ENCODE results near the gene TNIP2.
"Not testable (repeated sequence)": the region's sequence is repeated elsewhere in the genome, so short reads cannot be mapped to it uniquely, and the experiment has no call there.

The TNIP2 gene

GRCh38 chr4:2767705-2768074 is 11.6 kb upstream of the TNIP2 start:
- DNase-seq, result no peak

GRCh38 chr4:2767046-2767704 is 11.0 kb upstream of the TNIP2 start:
- no peak for DNase-seq

- no peak for DNase-seq
Measured at GRCh38 chr4:2765832-2766526, 9.8 kb upstream of the TNIP2 start.

GRCh38 chr4:2763511-2763967 is 7.4 kb upstream of the TNIP2 start:
- DNase-seq, result peak in 1 of 3 donors; percentile 20

- not testable (repeated sequence) for DNase-seq
Measured at GRCh38 chr4:2762486-2763370, 6.6 kb upstream of the TNIP2 start.

GRCh38 chr4:2762048-2762447 is 5.9 kb upstream of the TNIP2 start:
- DNase-seq, result no peak

- peak; percentile 33 to 47 (median 45) for DNase-seq
Measured at GRCh38 chr4:2761035-2761923, 5.1 kb upstream of the TNIP2 start.

- no peak for DNase-seq
Measured at GRCh38 chr4:2757426-2757825, 1.3 kb upstream of the TNIP2 start.

- no peak for DNase-seq
Measured at GRCh38 chr4:2756691-2757350, 685 bp upstream of the TNIP2 start.

GRCh38 chr4:2754848-2755819 is 1.0 kb downstream of the TNIP2 start:
- DNase-seq, result no peak

GRCh38 chr4:2753436-2753835 is 2.7 kb downstream of the TNIP2 start:
- DNase-seq, result no peak

GRCh38 chr4:2750719-2751605 is 5.2 kb downstream of the TNIP2 start:
- DNase-seq, result no peak

- peak in 1 of 3 donors; percentile 10 for DNase-seq
Measured at GRCh38 chr4:2746891-2747695, 9.0 kb downstream of the TNIP2 start.

GRCh38 chr4:2745981-2746806 is 9.9 kb downstream of the TNIP2 start:
- DNase-seq, result peak; percentile 99

- no peak for DNase-seq
Measured at GRCh38 chr4:2745516-2745915, 10.6 kb downstream of the TNIP2 start.

GRCh38 chr4:2744576-2745270 is 11.4 kb downstream of the TNIP2 start:
- peak in 2 of 3 donors; percentile 26 to 30 for DNase-seq

Data from suppressor macrophage treated with lipopolysaccharide for 1 hour (primary cell).